ENCODE measurements around the gene CORT.
"Not testable (repeated sequence)": the region's sequence is repeated elsewhere in the genome, so short reads cannot be mapped to it uniquely, and the experiment has no call there.

Gene CORT

DNA sequence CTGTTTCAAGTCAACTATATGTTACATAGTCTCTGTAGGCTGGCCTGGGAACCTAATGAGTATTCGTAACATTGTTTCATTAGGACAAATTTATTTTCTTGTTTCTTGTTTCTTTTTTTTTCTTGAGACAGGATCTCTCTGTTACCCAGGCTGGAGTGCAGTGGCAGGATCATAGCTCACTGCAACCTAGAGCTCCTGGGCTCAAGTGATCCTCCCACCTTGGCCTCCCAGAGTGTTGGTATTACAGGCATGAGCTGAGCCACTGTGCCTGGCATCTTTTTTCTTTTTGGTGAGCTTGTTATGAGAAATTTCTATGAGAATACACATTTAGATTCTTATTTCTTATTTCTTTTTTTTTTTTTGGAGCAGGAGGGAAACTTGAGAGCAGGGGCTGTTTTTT is 12.8 kb upstream of the CORT start:
- no peak for DNase-seq (ENCODE audit: extremely low read depth in 1 of 2, low read depth in 1 of 2)

DNA sequence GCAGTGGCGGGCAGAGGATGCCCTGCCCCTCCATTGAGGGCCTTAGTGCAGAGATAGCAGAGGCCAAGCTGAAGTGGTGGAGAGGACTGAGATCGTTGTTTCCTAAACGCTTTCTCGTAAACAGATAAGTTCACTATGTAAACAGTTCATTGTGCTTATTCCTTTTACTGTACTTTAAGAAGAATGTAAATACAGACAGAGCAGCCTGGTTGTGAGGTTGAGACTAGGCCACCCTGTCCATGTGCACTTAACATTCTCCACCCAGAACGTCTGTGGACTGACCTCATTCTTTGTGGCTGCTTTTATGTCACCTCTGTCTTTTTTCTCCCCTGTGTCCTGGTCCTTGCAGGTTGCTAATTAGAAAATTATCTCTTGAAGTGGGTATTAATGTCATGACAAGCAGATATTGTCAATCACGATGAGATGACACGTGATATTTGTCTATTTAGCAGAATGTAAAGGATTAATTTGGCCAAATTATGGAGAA is 11.1 kb upstream of the CORT start:
- no peak for DNase-seq (ENCODE audit: extremely low read depth in 1 of 2, low read depth in 1 of 2)

DNA sequence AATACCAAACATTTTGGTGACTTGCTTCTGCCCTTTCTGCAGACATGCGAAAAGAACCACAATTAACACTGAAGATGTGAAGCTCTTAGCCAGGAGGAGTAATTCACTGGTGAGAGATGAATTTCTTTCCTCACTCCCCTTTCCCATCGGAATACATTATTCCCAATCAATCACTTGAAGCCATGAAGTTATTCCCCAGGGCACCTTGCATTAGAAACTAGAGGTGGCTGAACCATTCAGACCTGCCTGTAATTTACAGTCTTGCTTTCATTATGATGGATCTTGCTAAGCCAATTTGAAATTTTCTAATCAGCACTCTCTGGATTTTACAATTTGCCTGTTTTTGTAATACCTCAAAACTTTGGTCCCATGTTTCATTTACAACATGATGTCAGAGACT is 9.5 kb upstream of the CORT start:
- no peak for DNase-seq (ENCODE audit: extremely low read depth in 1 of 2, low read depth in 1 of 2)

DNA sequence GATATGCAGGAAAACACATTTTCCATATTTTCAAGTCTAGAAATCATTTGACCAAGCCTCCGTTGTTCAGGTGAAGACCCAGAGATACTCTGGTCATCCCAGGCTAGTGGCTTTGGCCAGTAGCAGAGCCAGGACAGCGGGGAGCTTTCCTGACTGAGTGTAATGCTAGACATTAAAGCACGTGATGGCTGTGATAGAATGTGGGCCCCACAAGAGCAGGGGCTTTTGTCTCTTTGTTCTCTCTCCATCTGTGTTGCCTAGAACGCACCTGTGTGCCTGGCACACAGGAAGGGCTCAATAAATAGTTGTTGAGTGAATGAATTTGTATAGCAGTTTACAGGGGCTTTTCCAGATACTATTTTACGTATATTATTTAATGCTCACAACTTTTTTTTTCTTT is 9.0 kb upstream of the CORT start:
- DNase-seq (ENCODE audit: extremely low read depth in 1 of 2, low read depth in 1 of 2) = no peak

DNA sequence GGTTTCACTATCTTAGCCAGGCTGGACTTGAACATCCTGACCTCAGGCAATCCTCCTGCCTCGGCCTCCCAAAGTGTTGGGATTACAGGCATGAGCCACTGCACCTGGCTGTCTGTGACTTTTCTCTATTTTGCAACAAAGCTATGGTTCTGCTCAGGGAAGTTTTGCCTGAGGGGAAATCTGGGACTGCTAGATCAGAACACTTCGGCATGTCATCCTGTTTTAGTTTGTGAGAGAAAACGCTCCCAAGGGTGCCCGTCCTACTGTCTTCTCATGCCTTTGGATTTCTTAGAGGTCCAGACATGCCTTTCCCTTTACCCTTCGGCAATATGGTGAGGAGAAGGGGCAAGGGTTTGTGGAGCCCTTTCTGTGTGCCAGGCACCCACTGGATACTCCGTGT is 5.6 kb upstream of the CORT start:
- DNase-seq (ENCODE audit: extremely low read depth in 1 of 2, low read depth in 1 of 2) = no peak

DNA sequence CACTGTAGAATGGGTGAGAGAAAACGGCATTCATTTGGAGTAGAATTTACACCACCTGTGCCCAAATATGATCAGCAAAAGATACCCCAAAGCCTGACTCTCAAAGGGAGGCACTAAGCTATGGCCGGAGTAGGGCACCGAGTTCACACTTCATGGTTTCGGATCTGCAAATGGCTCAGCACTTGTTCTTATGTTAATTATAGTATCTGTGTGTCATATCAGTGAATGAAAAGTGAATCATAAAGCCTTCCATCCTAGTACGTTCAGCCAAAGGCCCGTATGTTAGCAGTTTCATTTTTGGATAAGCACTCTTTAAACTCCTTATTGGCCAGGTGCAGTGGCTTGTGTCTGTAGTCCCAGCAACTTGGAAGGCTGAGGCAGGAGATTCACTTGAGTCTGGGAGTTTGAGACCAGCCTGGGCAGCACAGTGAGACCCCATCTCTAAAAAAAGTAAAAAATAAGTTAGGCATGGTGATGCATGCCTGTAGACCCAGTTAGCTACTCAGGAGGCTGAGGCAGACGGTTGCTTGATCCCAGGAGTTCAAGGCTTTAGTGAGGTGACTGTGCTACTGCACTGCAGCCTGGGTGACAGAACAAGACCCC is 4.9 kb upstream of the CORT start:
- no peak for DNase-seq (ENCODE audit: extremely low read depth in 1 of 2, low read depth in 1 of 2)

DNA sequence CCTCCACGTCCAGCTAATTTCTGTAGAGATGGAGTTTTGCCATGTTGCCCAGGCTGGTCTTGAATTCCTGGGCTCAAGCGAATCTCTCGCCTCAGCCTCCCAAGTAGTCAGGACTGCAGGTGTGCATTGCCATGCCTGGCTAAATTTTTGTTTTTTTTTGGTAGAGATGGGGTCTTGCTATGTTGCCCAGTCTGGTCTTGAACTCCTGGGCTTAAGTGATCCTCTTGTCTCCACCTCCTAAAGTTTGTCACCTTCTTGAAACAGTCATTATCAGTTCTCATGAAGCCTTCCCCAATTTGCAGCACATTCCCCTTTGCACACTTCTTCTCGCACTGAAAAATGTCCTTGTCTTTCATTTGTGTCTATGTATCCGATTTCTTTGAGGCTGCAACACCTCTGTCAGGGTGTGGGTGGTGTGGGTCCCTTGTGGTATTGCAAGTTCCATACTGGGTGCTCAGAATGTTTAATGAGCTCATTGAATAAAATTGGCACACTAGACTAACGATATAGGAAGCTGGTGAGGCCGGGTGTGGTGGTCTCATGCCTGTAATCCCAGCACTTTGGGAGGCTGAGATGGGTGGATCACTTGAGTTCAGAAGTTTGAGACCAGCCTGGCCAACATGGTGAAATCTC is 2.9 kb upstream of the CORT start:
- DNase-seq (ENCODE audit: extremely low read depth in 1 of 2, low read depth in 1 of 2) = no peak

DNA sequence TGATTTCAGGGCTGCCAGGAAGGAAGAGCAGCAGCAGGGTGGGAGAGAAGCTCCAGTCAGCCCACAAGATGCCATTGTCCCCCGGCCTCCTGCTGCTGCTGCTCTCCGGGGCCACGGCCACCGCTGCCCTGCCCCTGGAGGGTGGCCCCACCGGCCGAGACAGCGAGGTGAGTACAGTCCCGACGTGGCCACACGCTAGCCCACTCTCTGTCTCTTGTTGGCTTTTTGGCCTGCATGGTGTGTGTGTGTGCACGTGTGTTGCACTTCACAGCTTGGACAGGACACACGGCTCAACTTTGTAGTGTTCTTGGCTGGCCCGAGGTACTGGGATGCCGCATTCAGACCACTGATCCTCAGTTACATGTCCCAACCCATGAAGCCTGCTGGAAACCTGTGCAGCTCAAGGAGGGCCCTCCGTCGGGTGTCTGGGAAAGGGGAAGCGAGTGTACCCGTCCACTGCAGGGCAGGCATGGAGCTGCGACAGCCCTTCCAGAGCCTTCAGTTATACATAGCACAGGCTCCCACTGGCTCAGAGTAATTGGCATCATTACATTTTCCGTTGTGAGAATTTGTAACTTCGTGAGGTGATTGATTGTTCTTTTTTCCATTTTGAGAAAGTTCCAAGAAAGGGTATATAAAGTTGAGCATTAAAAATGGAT is 454 bp downstream of the CORT start:
- DNase-seq (ENCODE audit: extremely low read depth in 1 of 2, low read depth in 1 of 2) = no peak

DNA sequence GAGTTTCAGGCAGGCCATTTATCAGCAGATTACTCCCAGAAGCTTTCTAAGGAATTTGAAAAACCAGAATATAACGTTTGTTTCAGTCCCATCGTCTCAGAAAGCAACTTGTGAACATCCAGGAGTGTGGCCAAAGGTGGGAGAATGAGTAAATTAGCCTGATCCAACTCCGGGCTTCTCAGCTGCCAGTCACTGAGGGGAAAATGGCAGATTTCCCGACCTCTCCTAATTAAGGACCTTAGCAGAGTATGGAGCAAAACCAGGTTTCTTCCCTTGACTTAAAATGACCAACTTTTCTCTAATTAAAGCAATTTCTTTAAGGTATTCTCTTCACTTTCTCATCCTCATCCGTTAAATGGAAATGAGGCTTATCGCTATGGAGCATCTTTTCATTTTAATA is 1.0 kb downstream of the CORT start:
- no peak for DNase-seq (ENCODE audit: extremely low read depth in 1 of 2, low read depth in 1 of 2)

DNA sequence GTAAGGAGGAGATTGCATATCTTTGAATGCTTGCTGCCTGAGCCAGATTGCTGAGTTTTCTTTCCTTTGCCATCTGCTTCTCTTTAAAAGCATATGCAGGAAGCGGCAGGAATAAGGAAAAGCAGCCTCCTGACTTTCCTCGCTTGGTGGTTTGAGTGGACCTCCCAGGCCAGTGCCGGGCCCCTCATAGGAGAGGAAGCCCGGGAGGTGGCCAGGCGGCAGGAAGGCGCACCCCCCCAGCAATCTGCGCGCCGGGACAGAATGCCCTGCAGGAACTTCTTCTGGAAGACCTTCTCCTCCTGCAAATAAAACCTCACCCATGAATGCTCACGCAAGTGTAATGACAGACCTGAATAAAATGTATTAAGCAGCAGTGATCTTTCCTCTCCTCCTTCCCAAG is 1.5 kb downstream of the CORT start:
- no peak for DNase-seq (ENCODE audit: extremely low read depth in 1 of 2, low read depth in 1 of 2)

DNA sequence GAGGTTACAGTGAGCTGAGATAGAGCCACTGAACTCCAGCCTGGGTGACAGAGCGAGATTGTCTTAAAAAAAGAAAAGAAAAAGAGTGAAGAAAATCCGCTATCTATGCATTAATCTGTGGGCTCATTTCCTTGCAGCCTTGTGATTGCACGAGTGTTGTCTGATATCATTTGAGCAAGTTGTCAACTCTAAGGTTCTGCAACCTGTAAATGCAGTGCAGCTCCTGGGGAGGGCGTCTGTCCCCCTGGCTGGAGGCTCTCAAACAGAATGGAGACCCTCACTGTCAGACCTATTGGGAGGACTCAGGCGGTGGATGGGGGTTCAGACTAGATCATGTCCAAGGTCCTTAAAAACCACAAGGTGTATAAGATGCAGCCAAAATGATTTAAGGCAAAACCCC is 6.2 kb downstream of the CORT start:
- DNase-seq (ENCODE audit: extremely low read depth in 1 of 2, low read depth in 1 of 2) = no peak

DNA sequence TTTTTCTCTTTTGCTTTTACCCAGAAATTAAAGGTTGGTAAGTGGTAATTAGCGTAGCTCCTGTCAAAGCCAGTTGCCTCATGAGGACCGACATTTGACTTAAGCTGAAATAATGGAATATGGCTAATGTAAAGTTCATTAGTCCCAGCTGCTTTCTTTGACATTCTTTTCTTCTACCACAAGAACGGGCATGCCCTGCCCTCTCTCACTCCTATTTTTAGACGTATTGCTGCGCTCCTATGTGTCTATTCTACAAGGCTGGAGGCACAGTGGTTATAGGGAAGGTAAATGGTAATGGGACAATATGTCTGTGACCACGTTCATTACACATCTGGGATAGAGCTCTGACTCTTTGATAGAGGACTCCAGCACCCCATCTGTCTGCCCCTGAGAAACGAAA is 6.8 kb downstream of the CORT start:
- no peak for DNase-seq (ENCODE audit: extremely low read depth in 1 of 2, low read depth in 1 of 2)

DNA sequence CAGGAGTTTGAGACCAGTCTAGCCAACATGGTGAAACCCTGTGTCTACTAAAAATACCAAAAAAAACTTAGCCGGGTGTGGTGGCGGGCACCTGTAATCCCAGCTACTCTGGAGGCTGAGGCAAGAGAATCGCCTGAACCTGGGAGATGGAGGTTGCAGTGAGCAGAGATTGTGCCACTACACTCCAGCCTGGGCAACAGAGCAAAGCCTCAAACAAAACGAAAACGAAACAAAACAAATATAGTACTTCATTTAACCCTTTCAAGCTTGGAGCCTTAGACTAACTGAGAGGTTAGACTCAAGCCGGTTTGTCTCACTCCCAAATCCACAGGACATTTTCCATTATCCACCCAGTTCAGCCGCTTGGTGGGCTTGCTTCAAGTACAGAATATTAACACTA is 7.6 kb downstream of the CORT start:
- DNase-seq (ENCODE audit: extremely low read depth in 1 of 2, low read depth in 1 of 2) = not testable (repeated sequence)

DNA sequence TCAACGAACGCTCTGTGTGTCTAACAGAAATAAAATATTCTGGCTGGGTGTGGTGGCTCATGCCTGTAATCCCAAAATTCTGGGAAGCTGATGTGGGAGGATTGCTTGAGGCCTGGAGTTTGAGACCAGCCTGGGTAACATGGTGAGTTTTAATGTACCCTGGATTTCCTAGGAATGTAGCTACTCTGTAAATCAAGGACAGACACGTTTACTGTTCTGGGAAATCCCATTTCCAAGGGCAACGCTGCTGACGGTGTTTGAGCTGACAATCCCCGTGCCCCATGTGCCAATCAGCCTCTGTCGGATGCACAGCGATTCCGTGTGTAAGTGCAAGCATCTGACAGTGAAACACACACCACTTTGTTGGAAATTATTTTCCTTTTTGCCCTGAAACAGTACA is 8.0 kb downstream of the CORT start:
- DNase-seq (ENCODE audit: extremely low read depth in 1 of 2, low read depth in 1 of 2) = no peak

DNA sequence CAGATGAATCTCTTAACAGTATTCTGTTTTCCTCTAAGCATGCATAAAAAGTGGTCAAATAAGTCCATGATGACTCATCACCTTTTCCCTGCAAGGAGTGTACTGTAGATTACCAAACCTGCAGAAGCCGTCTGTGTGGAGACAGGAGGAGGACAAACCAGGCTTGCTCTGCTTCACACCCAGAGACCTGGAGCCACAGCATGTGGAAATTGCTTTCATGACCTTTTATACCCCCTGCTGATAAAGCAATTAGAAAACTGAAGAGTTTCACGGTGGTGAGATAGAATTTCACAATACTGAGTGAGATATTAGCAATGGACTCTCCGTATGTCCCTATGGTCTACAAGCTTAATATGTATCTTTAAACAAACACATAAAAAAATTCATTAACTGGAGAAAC is 9.4 kb downstream of the CORT start:
- no peak for DNase-seq (ENCODE audit: extremely low read depth in 1 of 2, low read depth in 1 of 2)

DNA sequence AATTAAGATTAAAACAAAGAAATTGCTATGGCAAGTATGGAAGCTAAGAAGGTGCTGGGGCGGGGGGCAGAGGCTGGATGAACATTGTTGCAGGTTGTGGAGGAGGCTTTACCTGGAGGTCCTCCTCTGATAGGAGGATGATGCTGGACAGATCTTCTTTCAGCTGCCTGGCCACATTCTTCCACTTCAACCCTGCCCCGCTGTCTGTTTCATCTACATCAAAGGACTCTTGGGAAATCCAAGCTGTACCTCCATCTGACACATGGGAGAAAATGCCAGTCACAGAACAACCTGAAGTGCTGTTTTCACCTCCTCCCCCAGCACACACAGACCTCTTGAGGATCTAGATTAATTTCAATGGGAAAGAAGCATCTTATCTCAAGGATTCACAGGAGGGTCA is 17.2 kb downstream of the CORT start:
- no peak for DNase-seq (ENCODE audit: extremely low read depth in 1 of 2, low read depth in 1 of 2)

DNA sequence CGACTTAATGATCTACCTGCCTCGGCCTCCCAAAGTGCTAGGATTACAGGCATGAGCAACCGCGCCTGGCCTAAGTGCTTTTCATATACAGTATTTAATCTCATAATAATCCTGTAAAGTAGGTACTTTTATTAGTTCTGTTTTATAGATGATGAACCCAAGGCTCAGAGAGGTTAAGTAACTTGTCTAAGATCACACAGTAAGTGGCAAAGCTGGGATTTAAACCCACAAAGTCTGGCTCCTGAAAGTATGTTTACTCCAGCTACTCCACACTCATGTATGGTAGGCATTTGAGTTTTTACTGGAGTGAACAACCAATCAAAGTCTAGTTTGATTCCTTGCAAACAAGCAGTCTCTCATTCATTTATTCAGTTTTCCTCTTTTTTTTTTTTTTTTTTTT is 20.2 kb downstream of the CORT start:
- DNase-seq (ENCODE audit: extremely low read depth in 1 of 2, low read depth in 1 of 2) = no peak

DNA sequence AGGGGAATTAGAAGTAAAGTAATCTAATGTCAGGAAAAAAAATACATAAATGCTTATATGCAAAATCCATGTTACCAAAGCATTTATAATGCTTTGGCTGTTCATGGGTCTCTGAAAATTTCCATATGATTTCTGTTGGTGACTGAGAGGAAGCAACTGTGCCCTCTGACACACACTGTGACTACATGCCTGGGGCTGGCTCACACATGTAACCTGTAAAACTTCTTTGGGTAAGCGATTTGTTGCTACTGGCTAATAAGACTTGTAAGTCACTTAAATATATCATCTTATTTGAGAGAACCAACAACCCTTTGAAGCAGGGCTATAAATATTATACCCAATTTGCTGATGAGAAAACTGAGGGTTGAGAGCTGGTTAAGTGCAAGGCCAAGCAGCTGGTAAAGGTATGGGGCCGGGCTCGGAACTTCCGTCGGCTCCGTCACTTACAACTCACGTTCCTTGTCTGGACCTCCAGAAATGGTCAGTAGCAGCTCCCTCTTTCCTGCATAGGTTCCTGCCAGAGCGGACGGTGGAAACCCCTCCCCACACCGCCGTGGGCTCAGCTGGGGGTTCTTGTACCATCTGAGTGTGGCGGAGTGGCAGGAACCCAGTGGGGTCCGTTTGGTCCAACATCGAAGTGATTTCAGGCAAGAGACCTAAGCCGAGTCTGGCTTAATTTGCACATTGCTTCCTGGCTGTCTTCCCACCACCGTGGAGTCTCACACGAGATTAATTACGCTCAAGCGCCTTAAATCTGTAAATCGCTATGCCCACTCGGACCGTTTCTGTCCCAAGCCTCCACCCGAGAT is 21.8 kb downstream of the CORT start:
- DNase-seq (ENCODE audit: extremely low read depth in 1 of 2, low read depth in 1 of 2) = no peak

DNA sequence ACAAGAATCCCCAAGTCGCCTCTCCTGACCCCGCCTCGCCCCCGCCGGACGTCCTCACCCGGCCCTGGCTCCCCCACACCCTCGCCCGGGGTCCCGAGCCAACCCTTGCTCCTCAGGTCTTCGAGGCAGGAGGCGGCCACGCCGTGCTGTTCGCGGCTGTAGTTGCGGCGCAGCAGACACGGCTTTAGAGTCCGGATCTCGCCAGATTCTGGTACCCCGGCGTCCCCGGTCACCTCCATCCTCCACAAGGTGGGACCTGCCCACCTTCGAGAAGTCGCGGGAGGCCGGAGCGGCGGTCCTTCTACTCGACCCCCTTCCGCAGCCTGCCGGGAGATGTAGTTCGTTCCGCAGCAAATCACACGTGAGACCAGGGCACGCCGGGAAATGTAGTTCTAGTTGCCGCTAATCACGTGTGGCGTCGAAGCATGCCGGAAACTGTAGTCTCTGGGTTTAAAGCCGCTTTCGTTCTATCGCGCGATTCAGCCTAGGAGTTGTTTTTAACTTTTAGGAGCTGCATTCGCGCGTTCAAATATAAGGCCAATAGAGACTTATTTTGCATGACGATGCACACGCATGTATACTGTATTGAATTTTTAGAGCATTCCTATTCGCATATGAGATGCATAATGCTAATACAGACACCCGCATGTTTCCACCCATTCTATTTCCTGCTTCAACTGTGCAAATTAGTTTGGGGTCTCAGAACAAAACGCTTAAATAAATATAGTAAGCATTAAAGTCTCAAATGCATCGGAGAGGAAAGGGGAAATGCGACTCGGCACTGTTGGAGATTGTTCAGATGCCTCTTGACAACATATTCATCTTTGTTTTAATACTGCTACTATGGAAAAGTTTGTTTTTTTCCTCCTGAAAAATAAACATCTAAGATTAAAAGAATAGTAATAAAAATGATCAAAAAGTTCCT is 22.7 kb downstream of the CORT start, which contains the start of gene DFFA:
DFFA (minus strand) TSS at position 310 of the 925 bp plus-strand sequence; CDS start at position 239, 71 bp downstream.
- peak; percentile 77 to 94 for DNase-seq (ENCODE audit: extremely low read depth in 1 of 2, low read depth in 1 of 2)

DNA sequence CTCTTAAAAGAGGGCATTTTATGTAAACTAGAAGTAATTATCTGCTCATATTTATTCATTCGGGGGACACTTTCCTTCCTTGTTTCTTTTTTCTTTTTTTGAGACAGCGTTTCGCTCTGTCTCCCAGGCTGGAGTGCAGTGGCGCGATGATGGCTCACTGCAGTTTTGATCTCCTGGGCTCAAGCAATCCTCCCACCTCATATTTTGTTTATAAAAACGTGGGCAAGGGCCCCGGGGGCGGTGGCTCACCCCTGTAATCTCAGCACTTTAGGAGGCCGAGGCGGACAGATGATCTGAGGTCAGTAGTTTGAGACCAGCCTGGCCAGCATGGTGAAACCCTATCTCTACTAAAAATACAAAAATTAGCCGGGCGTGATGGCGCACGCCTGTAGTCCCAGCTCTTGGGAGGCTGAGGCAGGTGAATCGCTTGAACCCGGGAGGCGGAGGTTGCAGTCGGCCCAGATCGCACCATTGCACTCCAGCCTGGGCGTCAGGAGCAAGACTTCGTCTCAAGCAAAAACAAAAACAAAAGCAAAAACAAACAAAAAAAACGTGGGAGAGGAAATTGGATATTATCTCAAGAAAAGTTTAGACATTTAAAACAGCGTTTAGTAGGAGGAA is 23.4 kb downstream of the CORT start:
- DNase-seq (ENCODE audit: extremely low read depth in 1 of 2, low read depth in 1 of 2) = no peak
